HG02943 (cell line): ENCODE results near the gene SLC36A4.
"Not testable (repeated sequence)": the region's sequence is repeated elsewhere in the genome, so short reads cannot be mapped to it uniquely, and the experiment has no call there.

Source experiments
- ATAC-seq: cut with Tn5 transposase; IDR thresholded peaks from one replicate; pipeline ENCODE4 v1.9.1; 2021; ENCODE audit warnings: mild to moderate bottlenecking, low read depth, moderate library complexity; ENCODE audit not compliant: unreplicated experiment

SLC36A4 gene

GRCh38 chr11:93197380-93198214, at the start of gene SLC36A4:
Gene SLC36A4, minus strand, starts transcription at chr11:93197991. Its CDS starts 159 bp downstream, at chr11:93197832.
- ATAC-seq, result peak; percentile 90

- ATAC-seq, result not testable (repeated sequence)
These were observed 49.0 kb upstream of the SLC36A4 start for GRCh38 chr11:93246790-93247189.

- no peak for ATAC-seq
These were observed 46.2 kb upstream of the SLC36A4 start for GRCh38 chr11:93244018-93244417.

GRCh38 chr11:93239966-93240365, 42.2 kb upstream of the SLC36A4 start:
- ATAC-seq, result no peak

GRCh38 chr11:93238956-93239355, 41.2 kb upstream of the SLC36A4 start:
- no peak for ATAC-seq

GRCh38 chr11:93236741-93237675, 39.2 kb upstream of the SLC36A4 start:
- peak; percentile 54 for ATAC-seq

- ATAC-seq, result peak; percentile 100
These were observed 36.9 kb upstream of the SLC36A4 start for GRCh38 chr11:93234602-93235207.

GRCh38 chr11:93229876-93230275, 32.1 kb upstream of the SLC36A4 start:
- no peak for ATAC-seq

GRCh38 chr11:93225662-93226061, 27.9 kb upstream of the SLC36A4 start:
- no peak for ATAC-seq

- no peak for ATAC-seq
These were observed 23.7 kb upstream of the SLC36A4 start for GRCh38 chr11:93221539-93221938.

GRCh38 chr11:93220078-93220477, 22.3 kb upstream of the SLC36A4 start:
- ATAC-seq, result no peak

GRCh38 chr11:93219440-93219839, 21.6 kb upstream of the SLC36A4 start:
- ATAC-seq, result no peak

- ATAC-seq, result no peak
These were observed 18.8 kb upstream of the SLC36A4 start for GRCh38 chr11:93216511-93217101.

- ATAC-seq, result no peak
These were observed 15.8 kb upstream of the SLC36A4 start for GRCh38 chr11:93213622-93214021.

- no peak for ATAC-seq
These were observed 14.3 kb upstream of the SLC36A4 start for GRCh38 chr11:93212094-93212493.

GRCh38 chr11:93209466-93209865, 11.7 kb upstream of the SLC36A4 start:
- no peak for ATAC-seq

GRCh38 chr11:93208663-93209270, 11.0 kb upstream of the SLC36A4 start:
- ATAC-seq, result no peak

- ATAC-seq, result no peak
These were observed 1.8 kb upstream of the SLC36A4 start for GRCh38 chr11:93199616-93200015.

GRCh38 chr11:93198215-93198845, 539 bp upstream of the SLC36A4 start:
- ATAC-seq, result no peak
